SW 1271 (cell line): Measurements from ENCODE around the gene ADCY7.

Experiments used
- DNase-seq, 2 experiments: peaks; one replicate each; lab custom pipeline; 2025; lab: John Stamatoyannopoulos, UW

The ADCY7 gene

DNA sequence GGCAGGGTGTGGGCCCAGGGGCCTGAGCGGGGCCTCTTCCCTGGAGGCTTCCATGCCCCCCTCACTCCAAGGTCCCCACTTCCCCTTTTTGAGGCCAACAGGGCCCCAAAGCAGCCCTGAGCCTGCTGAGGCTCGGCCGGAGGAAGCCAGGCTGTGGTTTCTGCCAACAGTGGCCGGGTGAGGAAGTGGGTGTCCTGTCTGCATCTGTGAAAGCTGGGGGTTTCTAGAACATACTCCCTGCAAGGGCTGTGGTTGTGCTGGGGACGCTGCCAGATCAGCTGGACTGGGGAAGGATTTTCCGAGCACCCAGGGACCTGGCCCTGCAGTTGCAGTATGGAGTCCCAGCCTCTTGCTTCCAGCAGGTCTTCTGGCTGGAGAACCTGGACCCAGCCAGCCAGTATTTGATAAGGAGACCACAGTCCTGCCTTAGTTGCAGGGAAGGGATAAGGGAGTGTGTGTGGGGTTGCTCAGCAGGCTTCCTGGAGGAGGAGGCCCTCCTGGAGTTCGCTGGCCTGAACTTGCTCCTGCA is 15.7 kb downstream of the ADCY7 start:
- DNase-seq, result no peak

DNA sequence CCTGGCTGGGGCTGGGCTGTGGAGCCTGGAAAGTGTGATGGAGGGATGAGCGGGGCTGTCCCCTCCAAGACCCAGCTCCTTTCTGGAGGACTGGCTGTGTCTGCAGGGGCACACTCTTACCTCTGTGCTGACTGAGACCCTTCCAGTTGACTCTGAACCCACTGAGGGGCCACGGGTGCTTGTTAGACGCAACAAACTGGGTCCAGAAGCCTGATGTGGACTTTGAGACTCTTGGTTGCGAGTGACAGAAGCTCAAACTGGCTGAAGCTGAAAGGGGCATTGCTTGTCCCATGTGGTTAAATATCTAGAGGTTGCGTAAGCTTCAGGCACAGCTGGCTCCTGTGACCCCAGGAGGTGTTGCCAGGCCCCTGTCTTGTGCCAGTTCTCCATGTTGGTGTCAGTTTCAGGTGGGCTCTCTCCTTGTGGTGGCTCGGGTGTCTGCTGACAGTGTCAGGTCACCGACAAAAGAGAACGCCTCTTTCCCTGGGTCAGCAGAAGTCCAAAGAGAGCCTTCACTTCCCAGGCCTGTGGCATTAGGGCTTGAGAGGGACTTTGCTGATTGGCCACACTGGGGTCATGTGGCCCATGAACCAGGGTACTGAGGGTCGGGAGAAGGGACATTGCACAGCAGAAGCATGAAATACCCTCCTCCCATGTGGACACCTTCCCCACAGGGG is 16.7 kb downstream of the ADCY7 start:
- DNase-seq, result no peak

DNA sequence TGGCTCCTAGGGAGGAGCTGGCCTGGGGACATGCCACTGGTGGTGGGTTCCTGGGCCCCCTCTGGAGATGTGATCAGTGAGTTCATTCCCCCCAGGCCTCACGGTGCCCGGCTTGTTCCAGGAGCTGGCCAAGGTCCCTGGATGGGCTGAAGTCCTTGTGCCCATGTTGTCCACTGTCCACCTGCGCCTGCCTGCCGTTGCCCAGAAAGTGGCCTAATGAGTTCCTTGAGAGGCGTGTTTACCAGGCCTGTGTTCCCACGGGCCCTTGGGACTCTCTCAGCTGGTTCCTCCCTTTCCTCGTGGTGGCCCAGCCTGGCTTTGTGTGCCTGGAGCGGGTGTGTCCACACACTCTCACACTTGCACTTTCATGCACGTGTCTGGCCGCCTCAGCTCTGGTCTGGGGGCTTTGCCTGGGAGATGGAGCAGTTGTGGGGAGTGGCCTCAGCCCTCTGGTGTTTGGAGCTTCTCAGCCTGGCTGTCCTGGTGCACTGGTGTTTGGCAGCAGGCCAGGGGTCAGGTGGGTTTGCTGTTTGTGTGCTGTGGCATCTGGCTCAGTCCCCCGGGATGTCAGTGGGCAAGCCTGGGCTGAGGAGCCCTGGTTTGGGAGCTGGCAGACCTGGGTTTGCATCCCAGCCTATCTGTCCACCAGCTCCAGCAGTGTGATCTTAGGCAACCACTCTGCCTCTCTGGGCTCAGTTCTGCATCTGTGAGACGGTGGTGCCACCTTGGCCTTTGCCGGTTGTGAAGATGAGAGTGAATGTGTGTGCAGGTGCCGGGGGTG is 18.0 kb downstream of the ADCY7 start:
- DNase-seq, result no peak

DNA sequence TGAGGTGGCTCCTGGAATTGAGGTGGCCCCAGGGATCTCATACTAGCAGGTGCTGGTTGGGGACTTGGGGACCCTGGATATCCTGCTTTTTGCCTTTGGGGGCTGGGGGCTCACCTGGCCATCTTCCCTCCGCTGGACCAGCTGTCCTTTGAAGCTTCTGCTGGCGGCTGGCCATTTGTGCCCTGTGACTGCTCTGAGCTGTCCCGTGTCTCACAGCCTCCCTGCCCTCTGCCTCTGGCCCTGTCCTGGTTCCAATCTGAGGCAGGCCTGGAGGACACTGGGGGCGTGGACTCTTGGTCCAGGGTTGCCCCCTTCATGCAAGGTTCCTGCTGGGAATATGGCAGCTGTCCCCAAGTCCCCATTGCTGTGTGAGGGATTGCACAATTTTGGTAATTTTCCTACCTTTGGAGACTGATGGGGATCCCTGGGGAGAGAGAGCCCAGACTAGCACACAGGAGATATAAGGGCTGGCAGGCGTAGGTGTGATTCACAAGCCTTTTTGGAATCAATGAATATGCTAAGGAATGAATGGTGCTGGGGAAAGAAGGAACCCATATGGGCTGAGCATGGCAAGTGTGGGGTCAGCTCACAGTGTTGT is 19.2 kb downstream of the ADCY7 start:
- DNase-seq, result no peak

DNA sequence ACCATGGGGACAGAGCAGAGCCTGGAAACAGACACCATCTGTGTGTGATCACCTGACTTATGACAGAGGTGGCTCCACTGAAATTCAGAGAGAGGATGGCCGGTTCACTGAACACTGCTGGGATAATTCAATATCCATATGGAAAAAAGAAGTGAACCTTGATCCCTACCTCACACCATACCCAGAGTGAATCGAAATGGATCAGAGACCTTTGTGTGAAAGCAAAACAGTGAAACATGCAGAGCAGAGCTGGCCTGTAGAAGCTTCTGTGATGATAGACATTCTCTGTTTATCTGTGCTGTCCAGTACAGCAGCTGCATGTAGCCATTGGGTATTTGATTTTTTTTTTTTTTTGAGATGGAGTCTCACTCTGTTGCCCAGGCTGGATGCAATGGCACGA is 20.3 kb downstream of the ADCY7 start:
- DNase-seq, result no peak

DNA sequence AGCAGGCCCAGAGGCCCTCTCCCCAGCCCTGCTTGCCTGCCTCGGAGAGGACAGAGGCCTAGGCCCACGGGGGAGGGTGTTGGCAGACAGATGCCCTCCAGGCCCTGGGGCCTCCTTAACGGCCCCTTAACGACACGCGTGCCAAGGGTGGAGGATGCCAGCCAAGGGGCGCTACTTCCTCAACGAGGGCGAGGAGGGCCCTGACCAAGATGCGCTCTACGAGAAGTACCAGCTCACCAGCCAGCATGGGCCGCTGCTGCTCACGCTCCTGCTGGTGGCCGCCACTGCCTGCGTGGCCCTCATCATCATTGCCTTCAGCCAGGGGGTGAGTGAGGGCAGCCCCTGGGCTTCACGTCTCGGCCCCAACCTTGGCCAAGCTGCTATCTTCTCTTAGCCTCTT is 21.7 kb downstream of the ADCY7 start:
- no peak for DNase-seq

DNA sequence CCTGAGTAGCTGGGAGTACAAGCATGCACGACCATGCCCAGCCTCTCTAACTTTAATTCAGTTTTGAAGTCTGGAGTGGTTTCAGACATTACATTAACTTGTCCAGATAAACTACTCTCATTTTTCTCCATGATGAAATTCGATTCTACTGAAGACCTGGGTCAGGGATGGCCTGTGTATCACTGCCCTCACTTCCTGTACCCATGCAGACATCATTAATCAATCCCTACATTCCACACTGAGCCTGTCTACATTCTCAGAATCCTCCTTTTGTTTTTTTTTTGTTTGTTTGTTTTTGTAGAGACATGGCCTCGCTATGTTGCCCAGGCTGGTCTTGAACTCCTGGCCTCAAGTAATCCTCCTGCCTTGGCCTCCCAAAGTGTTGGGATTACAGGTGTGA is 22.6 kb downstream of the ADCY7 start:
- DNase-seq, result no peak

DNA sequence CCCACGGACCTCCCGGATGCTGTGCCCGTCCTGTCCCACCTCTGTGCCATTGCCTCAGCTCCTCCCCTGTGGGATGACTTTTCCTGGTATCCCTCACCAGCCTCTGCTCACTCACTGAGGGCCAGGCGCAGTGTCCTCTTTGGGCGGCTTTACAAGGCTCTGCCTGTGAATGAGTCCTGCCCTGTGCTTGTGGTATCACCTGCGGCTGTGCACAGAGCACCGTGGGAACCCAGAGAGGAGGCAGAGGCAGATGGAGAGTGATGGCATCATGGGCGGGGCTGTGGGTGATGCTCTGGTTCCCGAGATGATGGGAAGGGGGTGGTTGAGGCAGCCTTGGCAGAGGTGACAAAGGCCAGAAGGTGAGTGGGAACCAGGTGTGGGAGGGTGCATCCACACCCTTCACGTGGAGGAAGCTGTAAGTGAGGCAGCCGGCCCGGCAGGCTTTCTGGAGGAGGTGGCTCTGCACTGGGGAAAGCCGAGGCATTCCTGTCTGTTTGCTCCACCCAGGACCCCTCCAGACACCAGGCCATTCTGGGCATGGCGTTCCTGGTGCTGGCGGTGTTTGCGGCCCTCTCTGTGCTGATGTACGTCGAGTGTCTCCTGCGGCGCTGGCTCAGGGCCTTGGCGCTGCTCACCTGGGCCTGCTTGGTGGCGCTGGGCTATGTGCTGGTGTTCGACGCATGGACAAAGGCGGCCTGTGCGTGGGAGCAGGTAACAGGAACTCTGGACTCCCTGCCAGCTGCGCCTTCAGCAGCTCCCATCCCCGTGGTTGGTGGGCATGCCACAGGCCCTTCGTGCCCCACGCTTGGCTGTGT is 23.8 kb downstream of the ADCY7 start:
- DNase-seq, result no peak

DNA sequence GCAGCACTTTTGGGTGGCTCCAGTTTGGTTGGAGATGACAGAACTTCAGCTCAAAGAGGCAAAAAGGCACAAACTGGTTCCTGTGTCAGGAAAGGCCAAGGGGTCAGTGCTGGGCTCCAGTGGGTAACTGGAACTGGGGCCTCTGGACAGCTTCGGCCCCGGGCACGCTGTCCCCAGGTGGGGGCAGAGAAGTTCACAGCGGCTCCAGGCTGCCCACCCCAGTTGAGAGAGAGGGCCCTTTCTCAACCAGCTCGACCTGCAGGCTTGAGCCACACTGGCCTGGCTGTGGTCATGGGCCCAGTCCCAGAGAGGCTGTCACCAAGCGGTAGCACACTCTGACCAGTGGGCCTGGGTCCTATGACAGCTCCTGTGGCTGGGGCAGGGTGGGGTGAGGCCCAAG is 24.5 kb downstream of the ADCY7 start:
- DNase-seq, result no peak

DNA sequence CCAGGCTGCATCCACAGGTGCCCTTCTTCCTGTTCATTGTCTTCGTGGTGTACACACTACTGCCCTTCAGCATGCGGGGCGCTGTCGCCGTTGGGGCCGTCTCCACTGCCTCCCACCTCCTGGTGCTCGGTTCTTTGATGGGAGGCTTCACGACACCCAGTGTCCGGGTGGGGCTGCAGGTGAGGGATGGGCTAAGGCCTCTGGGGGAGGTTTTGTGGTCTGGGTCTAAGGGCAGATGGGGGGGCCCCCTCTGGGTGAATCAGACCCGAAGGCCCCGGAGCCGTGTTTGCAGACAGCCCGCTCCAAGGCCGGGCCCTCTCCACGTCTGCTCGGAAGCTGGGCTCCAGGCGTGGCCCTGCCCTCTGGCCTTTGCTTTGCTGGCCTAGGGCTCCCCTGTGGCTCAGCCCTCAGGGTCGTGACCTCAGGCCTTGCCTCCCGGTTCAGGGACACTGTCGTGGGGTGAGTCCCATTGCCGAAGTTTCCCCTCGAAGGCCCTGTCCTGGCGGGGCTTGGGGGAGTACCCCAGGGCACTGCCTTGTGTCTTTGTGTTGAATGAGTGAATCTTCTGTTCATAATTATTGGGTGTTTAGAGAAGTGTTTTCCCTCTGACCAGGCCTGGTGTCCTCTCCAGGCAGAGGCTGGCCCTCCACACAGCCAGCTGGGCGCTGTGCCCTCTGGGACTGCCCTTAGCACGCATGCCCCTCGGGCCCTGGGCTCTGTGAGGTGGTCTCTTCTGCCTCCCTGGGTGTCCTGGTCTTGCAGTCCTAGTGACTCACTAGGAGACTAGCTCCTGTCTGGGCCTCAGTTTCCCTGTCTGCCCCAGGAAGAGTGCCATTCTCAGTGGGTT is 25.6 kb downstream of the ADCY7 start:
- no peak for DNase-seq

DNA sequence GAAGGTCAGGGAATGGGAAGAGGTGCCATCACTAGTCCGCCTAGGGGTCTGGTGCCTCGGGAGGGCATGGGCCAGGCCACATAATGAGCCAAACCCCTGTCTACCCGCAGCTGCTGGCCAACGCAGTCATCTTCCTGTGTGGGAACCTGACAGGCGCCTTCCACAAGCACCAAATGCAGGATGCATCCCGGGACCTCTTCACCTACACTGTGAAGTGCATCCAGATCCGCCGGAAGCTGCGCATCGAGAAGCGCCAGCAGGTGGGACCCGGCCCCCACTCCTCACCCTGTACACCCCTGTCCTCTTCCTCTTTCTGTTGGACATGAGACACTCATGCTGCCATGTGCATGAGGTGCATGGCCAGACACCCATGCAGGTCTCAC is 26.2 kb downstream of the ADCY7 start:
- no peak for DNase-seq

DNA sequence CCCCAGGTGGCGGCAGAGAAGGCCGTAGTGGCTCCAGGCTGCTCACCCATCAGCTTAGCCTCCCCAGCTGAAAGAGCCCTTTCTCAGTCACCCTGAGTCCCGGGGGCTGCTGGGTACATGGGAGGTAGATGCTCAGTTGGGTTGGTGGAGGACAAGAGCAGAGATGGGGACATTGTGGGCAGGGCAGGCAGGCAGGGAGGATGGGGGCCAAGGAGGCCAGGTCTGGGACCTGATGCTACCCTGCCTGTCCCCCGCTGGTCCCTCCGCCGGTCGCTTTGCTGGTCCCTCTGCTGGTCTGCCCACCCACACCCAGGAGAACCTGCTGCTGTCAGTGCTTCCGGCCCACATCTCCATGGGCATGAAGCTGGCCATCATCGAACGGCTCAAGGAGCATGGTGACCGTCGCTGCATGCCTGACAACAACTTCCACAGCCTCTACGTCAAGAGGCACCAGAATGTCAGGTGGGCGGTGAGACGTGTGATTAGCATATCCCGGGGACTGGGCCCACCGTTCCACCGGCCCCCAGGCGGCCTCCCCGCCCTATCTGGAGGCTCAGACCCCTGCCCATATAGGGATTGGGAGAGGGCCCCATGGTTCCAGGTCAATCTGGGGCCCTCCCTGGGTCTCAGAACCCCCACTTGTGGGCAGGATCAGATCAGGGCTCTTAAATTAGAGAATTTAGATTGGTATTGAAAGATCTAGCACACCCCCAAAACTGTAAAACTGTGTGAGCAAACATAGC is 26.9 kb downstream of the ADCY7 start:
- DNase-seq, result no peak

DNA sequence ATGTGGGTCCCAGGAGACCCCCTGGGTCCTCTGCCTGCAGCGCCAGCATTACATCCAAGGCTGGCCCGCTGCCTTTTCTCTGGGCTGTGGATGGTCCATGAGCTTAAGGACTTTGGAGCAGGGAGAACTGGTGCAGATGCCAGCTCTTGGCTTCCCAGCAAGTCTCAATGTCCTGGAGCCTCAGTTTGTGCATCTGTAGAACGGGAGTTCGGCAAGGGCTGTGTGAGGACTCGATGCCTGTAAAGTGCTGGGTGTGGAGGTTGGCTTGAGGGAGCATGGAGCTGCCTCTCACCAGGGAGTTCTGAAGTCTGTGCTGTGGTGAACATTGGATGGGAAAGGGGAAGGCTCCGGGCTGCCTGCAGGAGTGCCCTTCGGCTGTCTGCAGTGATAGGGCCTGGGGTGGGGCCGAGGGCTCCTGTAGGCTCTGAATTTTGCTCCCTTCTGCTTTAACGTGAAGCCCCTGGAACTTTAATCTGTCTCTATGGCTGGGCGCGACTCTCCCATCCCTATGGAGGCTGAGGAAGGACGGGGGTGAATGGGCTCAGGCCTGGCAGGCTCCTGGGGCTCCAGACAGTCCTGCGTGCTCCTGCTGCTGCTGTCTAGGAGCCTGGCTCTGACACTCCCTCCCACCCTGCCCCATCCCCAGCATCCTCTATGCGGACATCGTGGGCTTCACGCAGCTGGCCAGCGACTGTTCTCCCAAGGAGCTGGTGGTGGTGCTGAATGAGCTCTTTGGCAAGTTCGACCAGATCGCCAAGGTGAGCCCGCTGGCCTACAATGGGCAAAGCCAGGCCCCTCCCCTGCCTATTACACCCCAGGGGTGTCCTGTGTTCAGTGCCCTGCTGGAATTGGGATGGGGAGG is 27.9 kb downstream of the ADCY7 start:
- no peak for DNase-seq

DNA sequence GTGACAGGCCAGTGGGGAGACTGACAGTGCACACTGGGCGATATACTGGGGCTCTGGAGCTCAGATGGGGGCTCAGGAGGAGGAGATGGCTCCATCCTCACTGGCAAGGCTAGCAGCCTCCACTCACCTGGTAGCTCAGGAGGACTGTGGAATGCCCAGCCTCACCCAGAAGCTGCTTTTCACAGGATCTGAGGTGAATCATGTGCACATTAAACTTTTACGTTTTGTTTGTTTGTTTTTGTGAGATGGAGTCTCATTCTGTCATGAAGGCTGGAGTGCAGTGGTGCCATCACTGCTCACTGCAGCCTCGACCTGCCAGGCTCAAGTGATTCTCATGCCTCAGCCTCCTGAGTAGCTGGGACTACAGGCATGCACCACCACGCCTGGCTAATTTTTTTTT is 28.6 kb downstream of the ADCY7 start:
- no peak for DNase-seq

DNA sequence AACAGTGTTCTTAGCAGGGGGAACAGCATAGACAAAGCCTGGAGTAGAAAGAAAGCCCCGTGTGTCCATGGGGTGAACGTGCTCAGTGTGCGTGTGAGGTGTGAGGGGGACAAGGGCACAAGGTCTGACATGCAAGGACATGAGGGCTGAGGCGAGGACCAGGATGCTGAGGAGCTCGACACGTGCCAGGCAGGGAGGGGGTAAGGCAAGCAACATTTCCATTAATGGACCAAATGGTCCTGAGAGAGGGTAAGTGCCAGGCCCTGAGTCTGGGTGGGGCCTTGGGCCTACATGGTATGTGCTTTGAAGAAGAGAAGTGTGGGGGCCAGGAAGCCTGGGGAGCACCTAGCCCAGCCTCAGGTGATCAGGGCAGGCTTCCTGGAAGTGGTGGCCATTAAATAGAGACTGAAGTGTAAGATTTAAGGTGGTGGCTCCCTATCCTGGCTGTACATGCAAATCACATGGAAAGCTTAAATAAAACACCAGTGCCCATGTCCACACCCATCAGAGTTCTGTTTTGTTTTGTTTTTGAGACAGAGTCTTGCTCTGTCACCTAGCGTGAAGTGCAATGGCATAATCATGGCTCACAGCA is 29.3 kb downstream of the ADCY7 start:
- no peak for DNase-seq

DNA sequence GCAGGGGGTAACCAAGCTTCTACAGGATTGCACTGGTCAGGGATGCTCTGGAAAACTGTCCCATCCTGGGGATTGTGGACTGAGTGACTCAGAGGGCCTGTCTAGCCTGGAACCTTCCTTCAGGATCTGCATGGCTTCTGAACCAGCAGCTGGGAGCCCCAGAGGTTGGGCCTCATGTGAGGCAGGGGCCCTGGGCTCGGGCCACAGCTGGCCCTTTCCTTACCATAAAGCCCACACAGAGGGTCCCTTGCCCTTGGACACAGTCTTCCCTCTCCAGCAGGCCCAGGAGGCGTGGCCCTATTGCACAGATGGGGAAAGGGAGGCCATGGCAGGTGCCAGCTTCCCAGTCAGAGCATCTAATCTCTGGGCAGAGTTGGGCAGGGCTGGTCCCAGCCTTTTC is 30.5 kb downstream of the ADCY7 start:
- DNase-seq, result no peak

DNA sequence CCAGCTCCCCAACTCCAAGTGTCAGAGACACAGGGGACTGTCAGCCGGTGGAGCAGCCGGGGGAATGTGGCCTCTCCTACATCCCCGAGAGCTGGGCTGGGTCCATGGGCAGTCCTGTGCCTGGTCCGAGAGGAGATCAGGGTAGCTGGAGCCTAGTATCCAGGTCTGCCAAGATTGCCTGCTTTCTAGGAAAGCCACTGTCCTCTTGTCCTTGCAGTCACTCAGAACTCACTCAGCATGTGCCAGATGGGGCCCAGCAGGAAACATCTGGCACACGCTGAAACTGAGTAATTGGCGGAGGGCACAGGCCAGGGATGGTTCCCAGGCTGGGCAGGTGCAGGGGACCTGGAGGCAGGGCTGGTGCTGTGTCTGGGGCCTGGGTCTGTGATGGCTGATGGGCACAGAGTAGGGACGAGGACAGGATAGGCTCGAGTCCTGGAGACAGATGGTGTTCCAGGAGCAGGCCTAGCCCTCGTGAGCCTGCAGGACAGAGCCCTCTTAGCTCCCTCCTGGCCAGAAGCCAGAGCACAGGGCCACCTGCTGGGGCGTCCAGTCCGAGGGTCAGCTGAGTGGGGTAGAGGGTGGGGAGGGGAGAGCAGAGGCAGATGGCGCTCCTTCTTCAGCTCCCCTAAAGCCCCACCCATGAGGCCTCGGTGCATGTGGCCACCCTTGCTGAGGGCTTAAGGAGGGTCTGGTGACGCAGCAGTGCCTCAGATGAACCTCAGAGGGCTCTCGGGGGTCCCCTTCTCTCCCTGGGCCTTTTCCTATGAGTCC is 31.1 kb downstream of the ADCY7 start:
- no peak for DNase-seq

DNA sequence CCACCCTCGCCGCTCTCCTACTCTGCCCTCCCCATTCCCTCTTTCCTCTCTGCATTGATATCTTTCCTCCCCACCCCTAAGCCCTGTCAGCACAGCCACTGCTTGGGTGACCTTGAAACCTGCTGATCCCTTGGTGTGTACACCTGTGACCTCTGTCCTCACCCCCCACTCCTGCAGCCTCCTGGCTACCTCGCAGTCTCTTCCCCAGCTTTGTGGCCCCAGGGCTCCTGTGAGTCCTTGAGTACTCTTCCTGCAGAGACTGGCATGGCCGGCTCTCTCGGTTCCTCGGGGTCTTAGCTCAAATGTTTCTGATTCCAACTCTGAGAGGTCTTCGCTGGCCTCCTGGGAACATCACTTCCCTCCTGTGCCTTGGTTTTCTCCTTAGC is 31.7 kb downstream of the ADCY7 start:
- no peak for DNase-seq
